ENCODE measurements around the gene TGM2. TPM values are rescaled to one million over a fixed set of nuclear protein-coding genes. Genes with fewer than 3 reads are reported as not detected.

TGM2 gene
- total and polyA plus RNA-seq, 9 of the 15 experiments (the other 6 are each of a cell fraction or from before 2014, with no cell fraction given) = 5.5 to 78.5 (median 37.6) TPM

GRCh38 chr20:38091441-38092216 lies 73.4 kb downstream of the TGM2 start (continued):
- TF ChIP-seq, protein P1, sequence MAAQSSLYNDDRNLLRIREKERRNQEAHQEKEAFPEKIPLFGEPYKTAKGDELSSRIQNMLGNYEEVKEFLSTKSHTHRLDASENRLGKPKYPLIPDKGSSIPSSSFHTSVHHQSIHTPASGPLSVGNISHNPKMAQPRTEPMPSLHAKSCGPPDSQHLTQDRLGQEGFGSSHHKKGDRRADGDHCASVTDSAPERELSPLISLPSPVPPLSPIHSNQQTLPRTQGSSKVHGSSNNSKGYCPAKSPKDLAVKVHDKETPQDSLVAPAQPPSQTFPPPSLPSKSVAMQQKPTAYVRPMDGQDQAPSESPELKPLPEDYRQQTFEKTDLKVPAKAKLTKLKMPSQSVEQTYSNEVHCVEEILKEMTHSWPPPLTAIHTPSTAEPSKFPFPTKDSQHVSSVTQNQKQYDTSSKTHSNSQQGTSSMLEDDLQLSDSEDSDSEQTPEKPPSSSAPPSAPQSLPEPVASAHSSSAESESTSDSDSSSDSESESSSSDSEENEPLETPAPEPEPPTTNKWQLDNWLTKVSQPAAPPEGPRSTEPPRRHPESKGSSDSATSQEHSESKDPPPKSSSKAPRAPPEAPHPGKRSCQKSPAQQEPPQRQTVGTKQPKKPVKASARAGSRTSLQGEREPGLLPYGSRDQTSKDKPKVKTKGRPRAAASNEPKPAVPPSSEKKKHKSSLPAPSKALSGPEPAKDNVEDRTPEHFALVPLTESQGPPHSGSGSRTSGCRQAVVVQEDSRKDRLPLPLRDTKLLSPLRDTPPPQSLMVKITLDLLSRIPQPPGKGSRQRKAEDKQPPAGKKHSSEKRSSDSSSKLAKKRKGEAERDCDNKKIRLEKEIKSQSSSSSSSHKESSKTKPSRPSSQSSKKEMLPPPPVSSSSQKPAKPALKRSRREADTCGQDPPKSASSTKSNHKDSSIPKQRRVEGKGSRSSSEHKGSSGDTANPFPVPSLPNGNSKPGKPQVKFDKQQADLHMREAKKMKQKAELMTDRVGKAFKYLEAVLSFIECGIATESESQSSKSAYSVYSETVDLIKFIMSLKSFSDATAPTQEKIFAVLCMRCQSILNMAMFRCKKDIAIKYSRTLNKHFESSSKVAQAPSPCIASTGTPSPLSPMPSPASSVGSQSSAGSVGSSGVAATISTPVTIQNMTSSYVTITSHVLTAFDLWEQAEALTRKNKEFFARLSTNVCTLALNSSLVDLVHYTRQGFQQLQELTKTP (IDR thresholded peaks at IDR 0.05; ENCODE audit: low read depth in 1 of 2, partially characterized antibody in 2 of 2) = peak in 1 of 2 experiments; percentile 13
- no peak; the same call in 1 of the 2 replicates for TF ChIP-seq CXXC5 (CRISPR knock-in tag; IDR thresholded peaks at IDR 0.05)
- TF ChIP-seq ZFP91 (CRISPR knock-in tag; IDR thresholded peaks at IDR 0.05) = no peak
- TF ChIP-seq PML (IDR thresholded peaks at IDR 0.05; ENCODE audit: low read length) = no peak
- peak; percentile 59; the same call in 1 of the 2 replicates for TF ChIP-seq JUN (IDR thresholded peaks at IDR 0.05; ENCODE audit: borderline replicate concordance, low read depth, low read length)
- TF ChIP-seq JUN (CRISPR knock-in tag; IDR thresholded peaks at IDR 0.05; ENCODE audit: borderline replicate concordance) = no peak
- 0 out of 2 replicates have a peak, but pooled peaks have one; percentile 14 for TF ChIP-seq HSF4 (CRISPR knock-in tag; IDR thresholded peaks at IDR 0.05; ENCODE audit: borderline replicate concordance)
- TF ChIP-seq ARID1B (IDR thresholded peaks at IDR 0.05) = peak; percentile 40
- no peak for TF ChIP-seq DDX20 (tag; IDR thresholded peaks at IDR 0.05; ENCODE audit: low read depth)
- peak; percentile 43 for TF ChIP-seq POLR2H (tag; IDR thresholded peaks at IDR 0.05; ENCODE audit: low read depth)
- peak; percentile 48; the same call in 1 of the 2 replicates for TF ChIP-seq CREM (IDR thresholded peaks at IDR 0.05; ENCODE audit: low read depth)
- no peak for TF ChIP-seq TCF7L2 (IDR thresholded peaks at IDR 0.05; ENCODE audit: low read depth, low read length)
- TF ChIP-seq ATF3 (IDR thresholded peaks at IDR 0.05) = peak; percentile 79
- TF ChIP-seq ATF3 (CRISPR knock-in tag; conservative IDR thresholded peaks at IDR 0.05) = no peak
- no peak for TF ChIP-seq MNT (conservative IDR thresholded peaks at IDR 0.05)
- no peak for TF ChIP-seq NFXL1 (CRISPR knock-in tag; IDR thresholded peaks at IDR 0.05)
- 0 out of 2 replicates have a peak, but pooled peaks have one; percentile 12 for TF ChIP-seq FOSL1 (tag; conservative IDR thresholded peaks at IDR 0.05)
- TF ChIP-seq CBFA2T2 (conservative IDR thresholded peaks at IDR 0.05) = peak; percentile 34; the same call in 1 of the 2 replicates
- TF ChIP-seq ATF7 (IDR thresholded peaks at IDR 0.05) = peak; percentile 92
- no peak for TF ChIP-seq PTTG1 (tag; IDR thresholded peaks at IDR 0.05; ENCODE audit: low read depth)
